Rectal smooth muscle tissue (tissue), 1 donor: Measurements from ENCODE around the gene CARHSP1.

ENCODE experiments used
- H3K27ac ChIP-seq: one replicate; pipeline ENCODE4 v1.7.0; 2013; ENCODE audit warnings: low read depth, low read length, inconsistent platforms
- H3K27me3 ChIP-seq: one replicate; pipeline ENCODE4 v1.7.0; 2013; ENCODE audit warnings: low read length; ENCODE audit not compliant: control insufficient read depth, insufficient read depth
- H3K36me3 ChIP-seq: one replicate; pipeline ENCODE4 v1.7.0; 2013; ENCODE audit warnings: low read length; ENCODE audit not compliant: control insufficient read depth, insufficient read depth
- H3K4me1 ChIP-seq: one replicate; pipeline ENCODE4 v1.7.0; 2013; ENCODE audit warnings: low read length; ENCODE audit not compliant: control insufficient read depth, insufficient read depth
- H3K4me3 ChIP-seq: one replicate; pipeline ENCODE4 v1.7.0; 2013; ENCODE audit warnings: low read length
- H3K9ac ChIP-seq: one replicate; pipeline ENCODE4 v1.7.0; 2013; ENCODE audit warnings: low read length

CARHSP1 gene

DNA sequence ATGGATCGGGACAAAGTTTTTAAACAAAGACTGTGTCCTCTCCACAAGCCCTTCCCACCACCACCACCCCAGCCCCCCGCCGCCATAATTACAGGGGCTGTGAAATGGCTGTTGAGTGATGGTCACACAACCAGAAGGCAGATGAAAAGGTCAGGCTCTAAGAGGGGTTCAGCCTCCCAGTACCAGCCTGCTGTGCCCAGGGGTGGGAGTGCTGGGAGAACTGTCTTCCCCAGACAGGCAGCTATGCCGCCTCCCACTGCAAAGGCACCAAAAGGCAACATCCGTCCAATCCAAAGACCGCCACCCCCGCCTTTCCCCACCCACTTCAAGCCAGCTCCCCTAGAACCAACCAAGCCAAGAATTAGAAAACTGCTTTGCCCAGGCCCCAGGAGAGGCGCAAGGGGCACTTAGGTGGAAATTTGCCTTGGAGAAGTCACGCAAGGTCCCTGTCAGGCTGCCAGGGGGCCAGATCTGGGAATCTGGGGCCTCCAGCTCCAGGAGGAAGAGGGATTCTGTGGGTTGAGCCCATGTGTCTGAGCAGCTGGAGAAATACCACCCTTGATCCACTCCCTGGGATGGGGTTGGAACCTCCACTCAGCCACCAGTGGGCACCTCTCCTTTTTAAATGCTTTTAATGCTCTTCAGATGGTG is 14.4 kb downstream of the CARHSP1 start:
- no peak overlapping the region for H3K27ac ChIP-seq
- H3K36me3 ChIP-seq, result peaks cover 19% of the 10 kb centered on the region
- H3K4me1 ChIP-seq, result no peaks in the 10 kb centered on the region
- no peaks in the 10 kb centered on the region for H3K27me3 ChIP-seq
- no peak overlapping the region for H3K9ac ChIP-seq
- H3K4me3 ChIP-seq, result no peak overlapping the region

DNA sequence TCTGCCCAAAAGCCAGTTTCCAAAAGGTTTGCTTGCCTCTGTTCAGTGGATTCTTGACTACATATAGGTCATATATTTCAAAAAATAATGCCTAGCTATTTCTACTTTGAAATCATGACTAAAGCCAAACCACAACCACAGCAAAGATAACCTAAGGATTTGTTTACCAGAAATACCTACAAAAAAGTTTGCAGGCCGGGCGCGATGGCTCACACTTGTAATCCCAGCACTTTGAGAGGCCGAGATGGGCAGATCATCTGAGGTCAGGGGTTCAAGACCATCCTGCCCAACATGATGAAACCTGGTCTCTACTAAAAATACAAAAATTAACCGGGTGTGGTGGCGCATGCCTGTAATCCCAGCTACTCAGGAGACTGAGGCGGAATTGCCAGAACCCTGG is 15.2 kb downstream of the CARHSP1 start:
- Histone ChIP-seq H3K27ac (no peak overlapping the region), H3K4me3 (no peak overlapping the region), H3K4me1 (no peaks in the 10 kb centered on the region), H3K9ac (no peak overlapping the region), H3K36me3 (peaks cover 23% of the 10 kb centered on the region), H3K27me3 (no peaks in the 10 kb centered on the region)

DNA sequence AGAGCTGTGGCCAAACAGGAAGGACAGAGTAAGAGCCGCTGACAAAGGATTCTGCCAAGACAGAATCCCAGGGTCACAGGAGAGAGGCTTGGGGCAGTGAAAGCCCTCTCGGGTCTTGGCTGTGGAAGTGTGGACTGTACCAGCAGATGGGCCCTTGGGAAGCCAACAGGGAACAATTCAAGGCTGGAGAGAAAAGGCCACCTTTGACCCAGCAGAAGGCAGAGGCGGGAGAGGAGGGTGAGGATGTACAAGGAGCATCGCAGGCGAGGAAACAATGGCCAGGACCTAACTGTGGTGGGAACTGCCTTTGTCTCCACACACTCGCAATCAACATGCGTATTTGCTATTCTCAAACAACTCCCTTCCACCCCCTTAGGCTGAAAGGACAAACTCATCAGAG is 15.7 kb downstream of the CARHSP1 start:
- no peaks in the 10 kb centered on the region for H3K4me1 ChIP-seq
- no peak overlapping the region for H3K4me3 ChIP-seq
- H3K9ac ChIP-seq, result no peak overlapping the region
- H3K27ac ChIP-seq, result no peak overlapping the region
- H3K27me3 ChIP-seq, result no peaks in the 10 kb centered on the region
- H3K36me3 ChIP-seq, result peaks cover 23% of the 10 kb centered on the region

GRCh38 chr16:8852534-8852933 is 16.3 kb downstream of the CARHSP1 start:
- Histone ChIP-seq H3K9ac (no peak overlapping the region), H3K27me3 (no peaks in the 10 kb centered on the region), H3K27ac (no peak overlapping the region), H3K4me1 (no peaks in the 10 kb centered on the region), H3K36me3 (peaks cover 20% of the 10 kb centered on the region), H3K4me3 (no peak overlapping the region)

DNA sequence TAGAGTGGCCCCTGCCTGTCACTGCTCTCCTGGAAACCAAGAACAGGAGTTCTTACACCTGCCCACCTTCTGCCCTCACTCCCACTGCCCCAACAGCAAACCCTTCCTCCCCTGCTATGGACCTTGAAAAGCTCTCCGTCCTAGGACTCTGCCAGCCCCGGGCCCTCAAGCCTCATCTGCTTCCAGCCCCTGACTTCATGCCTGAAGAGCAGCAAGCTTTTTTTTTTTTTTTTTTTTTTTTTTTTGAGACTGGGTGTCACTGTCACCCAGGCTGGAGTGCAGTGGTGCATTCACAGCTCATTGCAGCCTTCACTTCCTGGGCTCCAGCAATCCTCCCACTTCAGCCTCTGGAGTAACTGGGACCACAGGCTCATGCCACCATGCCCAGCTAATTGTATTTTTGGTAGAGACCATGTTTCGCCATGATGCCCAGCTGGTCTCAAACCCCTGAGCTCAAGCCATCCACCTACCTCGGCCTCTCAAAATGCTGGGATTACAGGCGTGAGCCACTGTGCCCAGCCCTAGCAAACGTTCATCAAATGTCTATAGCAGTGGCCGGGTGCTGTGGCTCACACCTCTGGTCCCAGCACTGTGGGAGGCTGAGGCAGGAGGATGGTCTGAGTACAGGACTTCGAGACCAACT is 16.9 kb downstream of the CARHSP1 start:
- Histone ChIP-seq H3K27ac (no peak overlapping the region), H3K4me3 (no peak overlapping the region), H3K9ac (no peak overlapping the region), H3K27me3 (no peaks in the 10 kb centered on the region), H3K36me3 (peaks cover 20% of the 10 kb centered on the region), H3K4me1 (no peaks in the 10 kb centered on the region)

- H3K36me3 ChIP-seq, result peaks cover 19% of the 10 kb centered on the region
- H3K27ac ChIP-seq, result no peak overlapping the region
- H3K4me1 ChIP-seq, result no peaks in the 10 kb centered on the region
- no peaks in the 10 kb centered on the region for H3K27me3 ChIP-seq
- H3K9ac ChIP-seq, result no peak overlapping the region
- H3K4me3 ChIP-seq, result no peak overlapping the region
Observed at GRCh38 chr16:8850279-8850885, 18.4 kb downstream of the CARHSP1 start.

GRCh38 chr16:8849411-8850011 is 19.3 kb downstream of the CARHSP1 start:
- Histone ChIP-seq H3K4me1 (no peaks in the 10 kb centered on the region), H3K27me3 (no peaks in the 10 kb centered on the region), H3K36me3 (peaks cover 11% of the 10 kb centered on the region), H3K9ac (no peak overlapping the region), H3K4me3 (no peak overlapping the region), H3K27ac (no peak overlapping the region)

DNA sequence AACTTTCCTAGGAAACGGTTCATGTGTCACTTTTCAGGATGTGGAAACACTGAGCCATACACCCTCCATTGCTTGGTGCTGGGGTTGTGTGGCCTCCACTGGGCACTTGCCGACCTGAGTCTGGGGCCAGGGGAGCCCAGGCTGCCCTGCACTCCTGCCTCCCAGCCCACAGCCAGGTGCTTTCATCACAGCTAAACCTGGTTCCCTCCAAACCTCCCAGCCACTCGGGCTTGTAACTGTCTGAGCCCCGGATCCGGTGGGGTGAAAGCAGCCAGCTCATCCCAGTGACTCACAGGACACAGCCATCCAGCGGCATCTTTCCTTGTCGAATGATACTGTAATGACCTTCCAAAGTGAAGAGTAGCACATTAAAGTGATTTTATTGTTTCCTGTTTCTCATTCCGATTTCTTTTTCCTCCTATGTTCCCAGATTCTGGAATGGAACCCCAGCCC is 19.8 kb downstream of the CARHSP1 start:
- no peak overlapping the region for H3K9ac ChIP-seq
- no peak overlapping the region for H3K4me3 ChIP-seq
- H3K27ac ChIP-seq, result no peak overlapping the region
- no peaks in the 10 kb centered on the region for H3K27me3 ChIP-seq
- no peaks in the 10 kb centered on the region for H3K4me1 ChIP-seq
- H3K36me3 ChIP-seq, result peaks cover 8% of the 10 kb centered on the region

- H3K4me1 ChIP-seq, result no peaks in the 10 kb centered on the region
- H3K4me3 ChIP-seq, result no peak overlapping the region
- no peak overlapping the region for H3K9ac ChIP-seq
- no peaks in the 10 kb centered on the region for H3K27me3 ChIP-seq
- H3K27ac ChIP-seq, result no peak overlapping the region
- H3K36me3 ChIP-seq, result peaks cover 8% of the 10 kb centered on the region
Observed at GRCh38 chr16:8848231-8848938, 20.4 kb downstream of the CARHSP1 start.

- Histone ChIP-seq H3K27me3 (no peaks in the 10 kb centered on the region), H3K36me3 (peaks cover 3% of the 10 kb centered on the region), H3K27ac (no peak overlapping the region), H3K4me1 (no peaks in the 10 kb centered on the region), H3K9ac (no peak overlapping the region), H3K4me3 (no peak overlapping the region)
Observed at GRCh38 chr16:8847623-8848022, 21.2 kb downstream of the CARHSP1 start.

- Histone ChIP-seq H3K27ac (no peak overlapping the region), H3K4me3 (no peak overlapping the region), H3K9ac (no peak overlapping the region), H3K4me1 (no peaks in the 10 kb centered on the region), H3K27me3 (no peaks in the 10 kb centered on the region), H3K36me3 (peaks cover 3% of the 10 kb centered on the region)
Observed at GRCh38 chr16:8847145-8847544, 21.7 kb downstream of the CARHSP1 start.

- H3K27ac ChIP-seq, result no peak overlapping the region
- H3K27me3 ChIP-seq, result no peaks in the 10 kb centered on the region
- H3K4me3 ChIP-seq, result no peak overlapping the region
- no peaks in the 10 kb centered on the region for H3K4me1 ChIP-seq
- H3K9ac ChIP-seq, result no peak overlapping the region
- peaks cover 3% of the 10 kb centered on the region for H3K36me3 ChIP-seq
Observed at GRCh38 chr16:8846401-8846932, 22.3 kb downstream of the CARHSP1 start.
